Astrocyte (in vitro differentiated cells and primary cell): ENCODE results near the gene TLX2. TPM values are rescaled to one million over a fixed set of nuclear protein-coding genes. Genes with fewer than 3 reads are reported as not detected.

Experiments used
- DNase-seq: peaks from one replicate; pipeline ENCODE4 v3.0.0-alpha.2; 2010; ENCODE audit warnings: low read depth
- FAIRE-seq: peaks from 2 replicates; lab custom pipeline; 2011; peaks lifted over from hg19 to GRCh38; lab: Jason Lieb, UNC
- H2AFZ ChIP-seq: 2 replicates; pipeline ENCODE4 v1.6.0; 2012; ENCODE audit warnings: low read depth, low read length, inconsistent platforms
- H3K27ac ChIP-seq: 2 replicates; pipeline ENCODE4 v1.5.1; 2011; ENCODE audit warnings: low read depth, low read length, inconsistent platforms
- H3K27me3 ChIP-seq: 2 replicates; pipeline ENCODE4 v1.6.0; 2011; ENCODE audit warnings: low read length, inconsistent platforms; ENCODE audit not compliant: insufficient read depth
- H3K36me3 ChIP-seq: 2 replicates; pipeline ENCODE4 v1.5.1; 2011; ENCODE audit warnings: low read length, inconsistent platforms; ENCODE audit not compliant: insufficient read depth
- H3K4me1 ChIP-seq: 2 replicates; pipeline ENCODE4 v1.5.1; 2011; ENCODE audit warnings: low read length, inconsistent platforms; ENCODE audit not compliant: insufficient read depth
- H3K4me2 ChIP-seq: 2 replicates; pipeline ENCODE4 v1.6.0; 2012; ENCODE audit warnings: low read length, inconsistent platforms
- H3K4me3 ChIP-seq: 2 replicates; pipeline ENCODE4 v1.5.1; 2011; ENCODE audit warnings: low read depth, mild to moderate bottlenecking, low read length, inconsistent platforms; ENCODE audit not compliant: insufficient read depth
- H3K79me2 ChIP-seq: 2 replicates; pipeline ENCODE4 v1.6.0; 2012; ENCODE audit warnings: mild to moderate bottlenecking, low read length, inconsistent platforms; ENCODE audit not compliant: insufficient read depth
- H3K9ac ChIP-seq: 2 replicates; pipeline ENCODE4 v1.6.0; 2012; ENCODE audit warnings: mild to moderate bottlenecking, low read length, inconsistent platforms
- H3K9me3 ChIP-seq: 2 replicates; pipeline ENCODE4 v1.5.1; 2012; ENCODE audit warnings: low read depth, mild to moderate bottlenecking, low read length, inconsistent platforms; ENCODE audit not compliant: insufficient read depth
- H4K20me1 ChIP-seq: 2 replicates; pipeline ENCODE4 v1.6.0; 2012; ENCODE audit warnings: low read length, inconsistent platforms; ENCODE audit not compliant: insufficient read depth
- H3K27ac Mint-ChIP-seq: one replicate; pipeline ENCODE4 v1.8.0; 2021; ENCODE audit warnings: mild to moderate bottlenecking, mixed read lengths; ENCODE audit not compliant: unreplicated experiment
- H3K27me3 Mint-ChIP-seq: one replicate; pipeline ENCODE4 v1.8.0; 2021; ENCODE audit warnings: low read depth, mixed read lengths; ENCODE audit not compliant: unreplicated experiment
- H3K36me3 Mint-ChIP-seq: one replicate; pipeline ENCODE4 v1.8.0; 2021; ENCODE audit warnings: low read depth, mixed read lengths; ENCODE audit not compliant: unreplicated experiment
- H3K4me1 Mint-ChIP-seq: one replicate; pipeline ENCODE4 v1.8.0; 2021; ENCODE audit warnings: low read depth, mixed read lengths; ENCODE audit not compliant: unreplicated experiment
- H3K4me3 Mint-ChIP-seq: one replicate; pipeline ENCODE4 v1.8.0; 2021; ENCODE audit warnings: mild to moderate bottlenecking, moderate library complexity, mixed read lengths; ENCODE audit not compliant: unreplicated experiment
- H3K9me3 Mint-ChIP-seq: one replicate; pipeline ENCODE4 v1.8.0; 2021; ENCODE audit warnings: mild to moderate bottlenecking, mixed read lengths; ENCODE audit not compliant: unreplicated experiment
- EZH2 ChIP-seq: IDR thresholded peaks from 2 replicates; pipeline ENCODE4 v1.6.1; 2012; ENCODE audit warnings: mild to moderate bottlenecking, low read length, inconsistent platforms; ENCODE audit not compliant: insufficient read depth
- total RNA-seq: library from RNA; stranded (reverse); gene quantifications from 2 replicates; pipeline ENCODE4 v1.2.1, GENCODE V29; 2021
- TF ChIP-seq, protein P1 (sequence below): IDR thresholded peaks from 2 replicates; pipeline ENCODE4 v1.5.1; 2011; ENCODE audit warnings: low read depth, mild to moderate bottlenecking, inconsistent platforms, low read length, moderate library complexity; ENCODE audit not compliant: insufficient read depth

TLX2 gene
- total RNA-seq, 1 donor from 2014 or later, result not detected

DNA sequence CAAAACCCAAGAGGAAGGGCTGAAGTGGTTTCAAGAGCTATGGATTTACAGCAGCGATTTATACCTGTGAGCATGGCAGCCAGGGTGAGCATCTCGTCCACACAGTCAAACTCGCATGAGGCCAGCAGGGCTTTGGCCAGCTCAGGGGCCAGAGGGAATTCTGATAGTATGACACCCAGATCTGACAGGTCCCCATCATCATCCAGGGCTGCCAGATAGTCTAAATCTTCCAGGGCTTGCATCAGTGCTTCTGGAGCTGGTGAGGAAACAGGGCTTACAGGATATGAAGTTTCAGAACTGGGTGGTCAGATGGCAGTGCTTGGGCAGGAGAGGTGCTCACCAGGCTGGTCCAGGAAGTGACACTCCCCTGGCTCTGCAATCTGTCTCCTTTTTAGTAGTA, 8.3 kb downstream of the TLX2 start:
- H3K4me1 Mint-ChIP-seq, result no peaks in the 10 kb centered on the region
- Histone ChIP-seq H3K79me2 (peaks cover 7% of the 10 kb centered on the region), H3K36me3 (peaks cover 14% of the 10 kb centered on the region), H3K27ac (no peak overlapping the region), H3K9me3 (no peaks in the 10 kb centered on the region), H3K27me3 (peaks cover 35% of the 10 kb centered on the region), H3K4me1 (no peaks in the 10 kb centered on the region), H2AFZ (no peak overlapping the region), H4K20me1 (peaks cover 10% of the 10 kb centered on the region), H3K4me3 (no peak overlapping the region), H3K9ac (no peak overlapping the region), H3K4me2 (no peak overlapping the region)
- H3K4me3 Mint-ChIP-seq, result no peak overlapping the region
- peaks cover 54% of the 10 kb centered on the region for H3K27me3 Mint-ChIP-seq
- no peak for FAIRE-seq
- no peak for TF ChIP-seq EZH2
- TF ChIP-seq, protein P1, sequence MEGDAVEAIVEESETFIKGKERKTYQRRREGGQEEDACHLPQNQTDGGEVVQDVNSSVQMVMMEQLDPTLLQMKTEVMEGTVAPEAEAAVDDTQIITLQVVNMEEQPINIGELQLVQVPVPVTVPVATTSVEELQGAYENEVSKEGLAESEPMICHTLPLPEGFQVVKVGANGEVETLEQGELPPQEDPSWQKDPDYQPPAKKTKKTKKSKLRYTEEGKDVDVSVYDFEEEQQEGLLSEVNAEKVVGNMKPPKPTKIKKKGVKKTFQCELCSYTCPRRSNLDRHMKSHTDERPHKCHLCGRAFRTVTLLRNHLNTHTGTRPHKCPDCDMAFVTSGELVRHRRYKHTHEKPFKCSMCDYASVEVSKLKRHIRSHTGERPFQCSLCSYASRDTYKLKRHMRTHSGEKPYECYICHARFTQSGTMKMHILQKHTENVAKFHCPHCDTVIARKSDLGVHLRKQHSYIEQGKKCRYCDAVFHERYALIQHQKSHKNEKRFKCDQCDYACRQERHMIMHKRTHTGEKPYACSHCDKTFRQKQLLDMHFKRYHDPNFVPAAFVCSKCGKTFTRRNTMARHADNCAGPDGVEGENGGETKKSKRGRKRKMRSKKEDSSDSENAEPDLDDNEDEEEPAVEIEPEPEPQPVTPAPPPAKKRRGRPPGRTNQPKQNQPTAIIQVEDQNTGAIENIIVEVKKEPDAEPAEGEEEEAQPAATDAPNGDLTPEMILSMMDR, result no peak
- H3K36me3 Mint-ChIP-seq, result peaks cover 11% of the 10 kb centered on the region
- H3K27ac Mint-ChIP-seq, result no peak overlapping the region
- DNase-seq, result no peak
- H3K9me3 Mint-ChIP-seq, result peaks cover 8% of the 10 kb centered on the region

DNA sequence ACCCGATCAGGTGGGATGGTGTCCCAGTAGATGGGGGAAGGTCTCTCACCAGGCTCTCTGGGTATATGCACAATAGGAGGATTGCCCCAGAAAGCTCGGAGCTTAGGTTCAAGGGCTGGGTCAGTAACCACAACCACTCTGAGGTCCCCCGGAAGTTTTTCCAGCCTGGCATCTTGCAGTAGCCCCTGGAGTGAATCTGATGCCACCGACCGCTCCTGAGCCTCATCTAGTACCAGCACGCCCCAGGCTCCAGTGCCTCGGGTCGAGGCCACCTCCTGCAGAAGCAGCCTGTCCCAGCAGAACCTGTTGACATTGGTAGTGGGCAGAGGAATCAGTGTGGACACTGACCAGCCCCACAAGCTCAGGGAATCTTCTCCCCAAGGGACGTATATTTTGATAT, 9.8 kb downstream of the TLX2 start:
- Histone ChIP-seq H2AFZ (no peak overlapping the region), H3K4me1 (peaks cover 11% of the 10 kb centered on the region), H4K20me1 (peaks cover 25% of the 10 kb centered on the region), H3K9me3 (no peaks in the 10 kb centered on the region), H3K4me2 (no peak overlapping the region), H3K4me3 (no peak overlapping the region), H3K27ac (no peak overlapping the region), H3K9ac (no peak overlapping the region), H3K27me3 (peaks cover 20% of the 10 kb centered on the region), H3K79me2 (peaks cover 22% of the 10 kb centered on the region), H3K36me3 (peaks cover 19% of the 10 kb centered on the region)
- FAIRE-seq (no peak), DNase-seq (no peak)
- peaks cover 40% of the 10 kb centered on the region for H3K27me3 Mint-ChIP-seq
- H3K27ac Mint-ChIP-seq, result no peak overlapping the region
- H3K9me3 Mint-ChIP-seq, result peaks cover 5% of the 10 kb centered on the region
- TF ChIP-seq, protein P1, result no peak
- peaks cover 5% of the 10 kb centered on the region for H3K4me1 Mint-ChIP-seq
- H3K36me3 Mint-ChIP-seq, result peaks cover 11% of the 10 kb centered on the region
- H3K4me3 Mint-ChIP-seq, result no peak overlapping the region

DNA sequence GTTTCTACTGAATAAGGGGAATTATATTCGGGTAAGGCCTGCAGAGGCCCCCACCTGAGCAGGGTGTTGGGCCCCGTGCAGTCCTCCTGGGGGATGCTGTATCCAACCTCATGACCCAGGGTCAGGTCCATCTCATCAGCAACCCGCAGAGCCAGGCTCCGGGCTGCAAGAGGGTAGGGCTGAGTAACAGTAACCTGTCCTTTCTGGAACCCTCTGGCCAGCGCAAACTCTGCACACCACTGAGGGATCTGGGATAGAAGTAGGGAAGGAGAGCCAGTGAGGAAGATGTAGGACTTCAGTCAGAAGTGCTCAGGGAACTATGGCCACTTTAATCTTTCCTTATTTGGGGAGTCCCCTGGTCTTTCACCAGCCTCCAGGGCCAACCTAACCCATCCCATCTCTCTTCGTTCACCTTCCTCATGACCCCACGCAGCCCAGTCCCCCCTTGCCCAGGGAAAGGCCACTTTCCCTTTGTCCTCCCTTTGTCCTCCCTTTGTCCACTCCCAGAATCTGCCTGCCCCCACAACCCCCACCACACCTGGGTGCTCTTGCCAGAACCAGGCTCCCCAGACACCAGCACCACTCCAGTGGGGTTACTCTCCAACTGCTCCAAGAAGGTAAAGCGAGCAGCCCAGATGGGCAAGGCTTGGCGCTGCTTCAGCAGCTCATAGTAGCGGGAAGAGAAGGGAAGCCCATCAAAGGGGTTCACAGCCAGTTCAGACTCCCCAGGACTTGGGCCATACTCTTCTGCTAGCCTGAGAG, 10.9 kb downstream of the TLX2 start:
- H2AFZ ChIP-seq, result no peak overlapping the region
- Mint-ChIP-seq H3K9me3 (peaks cover 5% of the 10 kb centered on the region), H3K27me3 (peaks cover 29% of the 10 kb centered on the region)

More for the DNA sequence above, 10.9 kb downstream of the TLX2 start:
- no peak overlapping the region for H3K27ac Mint-ChIP-seq
- H3K27me3 ChIP-seq, result peaks cover 8% of the 10 kb centered on the region
- H3K79me2 ChIP-seq, result peaks cover 33% of the 10 kb centered on the region
- no peak overlapping the region for H3K4me3 ChIP-seq
- H3K27ac ChIP-seq, result no peak overlapping the region
- H4K20me1 ChIP-seq, result peaks cover 25% of the 10 kb centered on the region
- no peak overlapping the region for H3K9ac ChIP-seq
- FAIRE-seq (no peak), DNase-seq (no peak)
- H3K9me3 ChIP-seq, result no peaks in the 10 kb centered on the region
- H3K36me3 Mint-ChIP-seq, result peaks cover 11% of the 10 kb centered on the region
- no peak for TF ChIP-seq EZH2
- TF ChIP-seq, protein P1, result no peak
- H3K4me3 Mint-ChIP-seq, result no peak overlapping the region
- H3K4me1 ChIP-seq, result peaks cover 11% of the 10 kb centered on the region
- H3K4me1 Mint-ChIP-seq, result peaks cover 5% of the 10 kb centered on the region
- no peak overlapping the region for H3K4me2 ChIP-seq
- H3K36me3 ChIP-seq, result peaks cover 19% of the 10 kb centered on the region
